ENCODE measurements around the gene PKN1. TPM values are rescaled to one million over a fixed set of nuclear protein-coding genes. Genes with fewer than 3 reads are reported as not detected.
"Not testable (repeated sequence)": the region's sequence is repeated elsewhere in the genome, so short reads cannot be mapped to it uniquely, and the experiment has no call there.

Gene PKN1
- total RNA-seq, 2 experiments from 2014 or later = 244 to 265 TPM

- Mint-ChIP-seq H3K9me3 (no peaks in the 10 kb centered on the region), H3K4me3 (peak within 1 kb of the TSS; percentile 84), H3K27me3 (peaks cover 3% of the 10 kb centered on the region), H3K4me1 (peaks cover 15% of the 10 kb centered on the region), H3K36me3 (peaks cover 7% of the 10 kb centered on the region), H3K27ac (peak within 1 kb of the TSS; percentile 79)
- DNase-seq = peak; percentile 93
- POLR2A ChIA-PET = interaction anchor here (0.5 to 2.6 kb wide), 8 partner anchors 8 to 69 kb away, joined by 3 to 29 read pairs (median 8); partner anchors contain the start of gene DNAJB1
- ATAC-seq (ENCODE audit: low read depth) = peak; percentile 92
Measured at GRCh38 chr19:14496029-14496833, 63.1 kb downstream of the PKN1 start, which contains the start of gene GIPC1. TSS of gene GIPC1 (minus strand) at chr19:14496127. CDS start at chr19:14482976, 13,151 bp downstream.

DNA sequence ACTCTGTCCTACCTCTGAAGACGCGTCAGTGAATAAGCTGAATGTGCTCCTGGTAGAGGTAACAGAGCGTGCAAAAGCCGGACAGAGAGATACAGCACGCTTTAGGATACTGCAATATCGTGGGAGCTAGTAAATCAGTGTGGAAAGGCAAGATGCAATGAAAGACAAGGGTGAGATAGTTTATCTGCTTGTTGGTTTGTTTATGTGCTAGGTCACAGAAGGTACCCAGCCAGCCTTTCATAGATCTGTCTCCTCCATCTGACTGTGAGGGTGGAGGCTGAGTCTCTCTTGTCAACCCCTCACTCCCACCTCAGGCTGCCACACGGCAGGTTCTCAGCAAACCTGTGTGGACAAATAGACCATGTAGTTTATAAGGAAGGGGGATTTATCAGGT, 63.7 kb downstream of the PKN1 start:
- Mint-ChIP-seq H3K9me3 (no peaks in the 10 kb centered on the region), H3K27ac (peak overlapping the region; percentile 79), H3K4me3 (peak overlapping the region; percentile 78), H3K36me3 (peaks cover 3% of the 10 kb centered on the region), H3K4me1 (peaks cover 14% of the 10 kb centered on the region), H3K27me3 (peaks cover 3% of the 10 kb centered on the region)
- POLR2A ChIA-PET = interaction anchor here (0.5 to 2.6 kb wide), 5 partner anchors 9 to 70 kb away, joined by 3 to 29 read pairs (median 8); no protein-coding TSS in a partner anchor
- no peak for ATAC-seq (ENCODE audit: low read depth)
- DNase-seq = no peak

DNA sequence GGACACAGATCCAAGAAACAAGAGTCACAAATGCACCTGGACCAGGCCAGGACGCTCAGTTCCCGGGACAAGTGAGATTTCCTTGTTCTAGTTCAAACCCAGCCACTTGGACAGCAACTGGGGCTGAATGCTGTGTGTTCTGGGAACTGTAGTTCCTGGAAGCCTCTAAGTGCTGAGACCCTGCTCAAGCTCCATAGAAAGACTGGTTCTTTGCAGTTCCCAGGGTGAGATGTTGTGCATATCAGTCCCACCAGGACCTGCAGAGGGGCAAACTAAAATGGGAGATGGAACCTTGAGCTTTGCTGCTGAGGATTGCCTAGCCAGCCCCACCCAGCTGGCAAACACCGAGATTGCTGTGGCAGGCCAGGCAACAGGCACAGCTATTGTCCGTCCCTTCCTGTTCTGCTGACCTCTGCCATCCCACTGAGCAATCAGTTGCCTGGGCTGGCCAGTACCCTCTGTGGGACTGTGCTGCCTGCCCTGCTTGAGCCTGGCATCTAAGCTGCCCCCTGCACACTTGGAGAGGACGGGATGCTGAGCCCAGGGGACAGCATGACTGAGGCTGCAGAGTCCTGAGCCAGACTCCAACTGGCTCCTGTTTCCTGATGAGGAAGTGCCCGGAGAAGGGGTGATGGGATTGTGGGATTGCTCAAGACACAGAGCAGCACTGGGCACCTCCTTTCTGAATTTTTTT, 64.3 kb downstream of the PKN1 start:
- POLR2A ChIA-PET = interaction anchor here (1.4 to 2.6 kb wide), 2 partner anchors 9 to 25 kb away, joined by 8 to 29 read pairs; no protein-coding TSS in a partner anchor
- Mint-ChIP-seq H3K9me3 (no peaks in the 10 kb centered on the region), H3K27me3 (peaks cover 3% of the 10 kb centered on the region), H3K4me1 (peaks cover 14% of the 10 kb centered on the region), H3K4me3 (no peak overlapping the region), H3K27ac (no peak overlapping the region), H3K36me3 (peaks cover 3% of the 10 kb centered on the region)
- DNase-seq (no peak), ATAC-seq (ENCODE audit: low read depth) (no peak)

GRCh38 chr19:14502334-14503092, 69.4 kb downstream of the PKN1 start:
- DNase-seq (no peak), ATAC-seq (ENCODE audit: low read depth) (no peak)
- H3K27ac Mint-ChIP-seq = no peak overlapping the region
- POLR2A ChIA-PET = interaction anchor here (0.5 to 8.5 kb wide), 3 partner anchors 16 to 732 kb away, joined by 3 to 298 read pairs (median 4); partner anchors contain the start of gene DNAJB1
- H3K9me3 Mint-ChIP-seq = no peaks in the 10 kb centered on the region
- H3K27me3 Mint-ChIP-seq = peaks cover 5% of the 10 kb centered on the region
- peaks cover 26% of the 10 kb centered on the region for H3K4me1 Mint-ChIP-seq
- H3K36me3 Mint-ChIP-seq = no peaks in the 10 kb centered on the region
- H3K4me3 Mint-ChIP-seq = no peak overlapping the region

DNA sequence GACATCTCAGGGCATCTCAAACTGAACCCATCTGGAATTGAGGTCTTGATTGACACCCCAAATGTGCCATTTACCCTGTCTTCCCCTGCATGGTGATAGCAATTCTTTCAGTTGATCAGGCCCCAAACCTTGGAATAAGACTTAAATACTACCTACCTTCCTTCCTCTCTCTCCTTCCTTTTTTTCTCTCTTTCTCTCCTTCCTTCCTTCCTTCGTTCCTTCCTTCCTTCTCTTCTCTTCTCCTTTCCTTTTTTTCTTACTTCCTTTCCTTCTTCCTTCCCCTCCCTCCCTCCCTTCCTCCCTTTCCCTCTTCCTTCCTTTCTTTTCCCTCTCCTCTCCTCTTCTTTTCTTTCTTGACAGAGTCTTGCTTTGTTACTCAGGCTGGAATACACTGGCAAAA, 70.2 kb downstream of the PKN1 start:
- Mint-ChIP-seq H3K4me3 (no peak overlapping the region), H3K36me3 (no peaks in the 10 kb centered on the region), H3K27ac (no peak overlapping the region), H3K4me1 (peaks cover 31% of the 10 kb centered on the region), H3K27me3 (peaks cover 4% of the 10 kb centered on the region), H3K9me3 (no peaks in the 10 kb centered on the region)
- DNase-seq (no peak), ATAC-seq (ENCODE audit: low read depth) (no peak)
- POLR2A ChIA-PET = interaction anchor here (8.5 kb wide), 1 partner anchor 16 kb away, joined by 298 read pairs; the partner anchor contains the start of gene DNAJB1

DNA sequence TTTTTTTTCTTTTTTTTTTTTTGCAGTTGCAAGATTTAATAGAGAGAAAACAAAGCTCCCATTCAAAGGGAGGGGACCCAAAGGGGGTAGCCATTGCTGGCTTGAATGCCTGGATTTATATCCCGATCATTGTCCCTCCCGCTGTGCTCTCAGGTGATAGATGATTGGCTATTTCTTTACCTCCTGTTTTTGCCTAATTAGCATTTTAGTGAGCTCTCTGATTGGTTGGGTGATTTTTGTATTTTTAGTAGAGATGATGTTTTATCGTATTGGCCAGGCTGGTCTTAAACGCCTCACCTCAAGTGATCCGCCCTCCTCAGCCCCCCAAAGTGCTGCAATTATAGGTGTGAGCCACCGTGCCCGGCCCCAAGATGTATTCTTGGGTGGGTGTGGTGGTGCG, 71.5 kb downstream of the PKN1 start:
- H3K36me3 Mint-ChIP-seq; DNase-seq; H3K4me3 Mint-ChIP-seq; ATAC-seq (ENCODE audit: low read depth); H3K9me3 Mint-ChIP-seq; H3K27me3 Mint-ChIP-seq; H3K27ac Mint-ChIP-seq: not testable (repeated sequence)
- POLR2A ChIA-PET = interaction anchor here (0.6 to 8.5 kb wide), 7 partner anchors 9 to 355 kb away, joined by 3 to 298 read pairs (median 5); partner anchors contain the start of genes DNAJB1, GIPC1 and TECR
- H3K4me1 Mint-ChIP-seq = peaks cover 37% of the 10 kb centered on the region

DNA sequence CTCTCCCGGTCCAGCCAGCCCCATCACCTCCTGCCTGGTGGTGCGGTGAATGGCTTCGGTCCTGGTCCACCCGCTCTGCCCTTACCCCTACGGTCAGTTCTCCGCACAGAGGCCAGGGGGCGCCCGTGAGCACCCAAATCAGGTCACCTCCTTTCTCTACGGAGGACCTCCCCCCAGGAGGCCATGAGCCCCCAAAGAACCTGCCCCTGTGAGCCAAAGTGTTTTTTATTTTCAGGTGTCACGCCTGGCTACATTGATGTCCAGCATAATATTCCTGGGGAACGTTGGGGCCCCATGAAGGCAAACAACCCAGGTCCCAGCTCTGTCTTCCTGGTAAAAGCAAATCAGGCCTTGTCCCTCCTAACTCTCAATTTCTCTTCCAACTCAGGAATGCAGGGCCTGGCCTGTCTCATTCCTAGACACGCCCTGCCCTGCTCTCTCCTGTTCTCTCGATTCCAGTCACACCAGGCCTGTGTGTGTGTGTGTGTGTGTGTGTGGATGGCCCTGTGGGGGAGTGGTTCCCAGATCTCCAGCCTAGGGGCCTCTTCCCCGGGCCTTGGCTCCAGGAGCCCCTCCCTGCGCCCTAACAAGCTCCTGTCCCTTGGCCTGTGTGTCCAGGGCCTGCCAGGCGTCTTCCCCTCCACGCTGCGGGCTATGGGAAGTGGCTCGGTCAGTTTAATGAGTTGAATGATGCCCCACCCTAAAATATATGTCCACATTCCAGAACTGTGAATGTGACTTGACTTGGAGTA, 72.6 kb downstream of the PKN1 start:
- H3K4me1 Mint-ChIP-seq = peaks cover 40% of the 10 kb centered on the region
- POLR2A ChIA-PET = interaction anchor here (0.7 to 8.5 kb wide), 10 partner anchors 8 to 369 kb away, joined by 3 to 298 read pairs (median 4); partner anchors contain the start of genes DNAJB1, GIPC1, TECR and ZNF333
- no peaks in the 10 kb centered on the region for H3K9me3 Mint-ChIP-seq
- peaks cover 4% of the 10 kb centered on the region for H3K27me3 Mint-ChIP-seq
- no peaks in the 10 kb centered on the region for H3K36me3 Mint-ChIP-seq
- H3K27ac Mint-ChIP-seq = peak overlapping the region; percentile 92
- ATAC-seq (ENCODE audit: low read depth) (peak; percentile 48), DNase-seq (peak; percentile 88)
- peak overlapping the region; percentile 77 for H3K4me3 Mint-ChIP-seq

- Mint-ChIP-seq H3K9me3 (no peaks in the 10 kb centered on the region), H3K27me3 (peaks cover 4% of the 10 kb centered on the region), H3K4me3 (peak overlapping the region; percentile 77), H3K4me1 (peaks cover 45% of the 10 kb centered on the region), H3K36me3 (no peaks in the 10 kb centered on the region), H3K27ac (peak overlapping the region; percentile 92)
- DNase-seq (no peak), ATAC-seq (ENCODE audit: low read depth) (no peak)
- POLR2A ChIA-PET = interaction anchor here (0.6 to 8.5 kb wide), 9 partner anchors 11 to 671 kb away, joined by 3 to 298 read pairs (median 4); partner anchors contain the start of gene DNAJB1
Measured at GRCh38 chr19:14507704-14508542, 74.8 kb downstream of the PKN1 start.

- ATAC-seq (ENCODE audit: low read depth) (no peak), DNase-seq (no peak)
- POLR2A ChIA-PET = interaction anchor here (1.1 to 8.5 kb wide), 4 partner anchors 8 to 19 kb away, joined by 4 to 298 read pairs (median 7); partner anchors contain the start of genes DNAJB1 and GIPC1
- Mint-ChIP-seq H3K36me3 (peaks cover 12% of the 10 kb centered on the region), H3K27ac (peak overlapping the region; percentile 35), H3K9me3 (no peaks in the 10 kb centered on the region), H3K4me3 (no peak overlapping the region), H3K4me1 (peaks cover 55% of the 10 kb centered on the region), H3K27me3 (no peaks in the 10 kb centered on the region)
Measured at GRCh38 chr19:14510311-14511228, 77.5 kb downstream of the PKN1 start.

- Mint-ChIP-seq H3K9me3 (no peaks in the 10 kb centered on the region), H3K27me3 (no peaks in the 10 kb centered on the region), H3K27ac (peak overlapping the region; percentile 35), H3K4me1 (peaks cover 56% of the 10 kb centered on the region), H3K36me3 (peaks cover 18% of the 10 kb centered on the region), H3K4me3 (no peak overlapping the region)
- no peak for DNase-seq
- ATAC-seq (ENCODE audit: low read depth) = no peak
- POLR2A ChIA-PET = interaction anchor here (0.6 to 1.1 kb wide), 2 partner anchors 11 to 171 kb away, joined by 3 to 9 read pairs; no protein-coding TSS in a partner anchor
Measured at GRCh38 chr19:14511229-14511593, 78.1 kb downstream of the PKN1 start.
